Left lung (tissue), 10 donors: Measurements from ENCODE around the gene KAT2B. TPM values are rescaled to one million over a fixed set of nuclear protein-coding genes. Genes with fewer than 3 reads are reported as not detected.

ENCODE experiments used
- ATAC-seq: fragments of 200-7000 bp; cut with Tn5 transposase; one replicate; pipeline ENCODE4 v1.9.1; 2020; ENCODE audit warnings: moderate library complexity
- DNase-seq, 4 donors: peaks; one replicate each; pipeline ENCODE4 v3.0.0-alpha.2; 2013 to 2020
- H3K27ac ChIP-seq, 2 donors: fragments of 200-600 bp; sonication (generic) in 1 of 2; one replicate each; pipeline versions ENCODE4 v1.5.0 to v1.8.0; 2020 to 2021
- H3K27me3 ChIP-seq, 2 donors: fragments of 200-600 bp; sonication (generic) in 1 of 2; one replicate each; pipeline versions ENCODE4 v1.5.0 to v1.8.0; 2020 to 2021
- H3K36me3 ChIP-seq, 2 donors: fragments of 200-600 bp; sonication (generic) in 1 of 2; one replicate each; pipeline versions ENCODE4 v1.5.0 to v1.8.0; 2020 to 2021
- H3K4me1 ChIP-seq, 2 donors: fragments of 200-600 bp; one replicate each; pipeline ENCODE4 v1.8.0; 2021
- H3K4me3 ChIP-seq, 2 donors: fragments of 200-600 bp; sonication (generic) in 1 of 2; one replicate each; pipeline versions ENCODE4 v1.5.0 to v1.8.0; 2020 to 2021; ENCODE audit warnings: mild to moderate bottlenecking in 1 of 2
- H3K9me3 ChIP-seq, 2 donors: fragments of 200-600 bp; sonication (generic) in 1 of 2; one replicate each; pipeline versions ENCODE4 v1.5.0 to v1.8.0; 2020 to 2021
- CTCF ChIP-seq, 2 donors: fragments of 200-600 bp; sonication (generic) in 1 of 2; IDR thresholded peaks; one replicate each; pipeline versions ENCODE4 v1.5.0 to v1.8.0; 2021; ENCODE audit warnings: antibody characterized with exemption in 2 of 2
- intact Hi-C, 2 donors: fragments of 100-400 bp; cut with DNase I; formaldehyde crosslinking; loops; one replicate each; pipeline versions ENCODE4 v1.11.2 to v1.14.2; 2022
- polyA plus RNA-seq, 6 donors: library from polyadenylated mRNA; unstranded; fragments of 120-200 nt; gene quantifications; one replicate each; pipeline ENCODE4 v1.2.1, GENCODE V29; 2013; ENCODE audit not compliant: insufficient read length in 6 of 6
- total RNA-seq, 2 donors: library from RNA; stranded (reverse); fragmentation: NEBNext Ultra II Directional; extraction: Animal tissue kit (Norgen Biotek cat#: 25700); gene quantifications; one replicate each; pipeline ENCODE4 v1.2.1, GENCODE V29; 2021
- donor health status: DM: no; HTN: yes; CAD: no.
- donor health status: DM: no; HTN: no; CAD: no.

Gene KAT2B
- total and polyA plus RNA-seq, 8 donors: 26.1 to 48.0 (median 39.9) TPM

DNA sequence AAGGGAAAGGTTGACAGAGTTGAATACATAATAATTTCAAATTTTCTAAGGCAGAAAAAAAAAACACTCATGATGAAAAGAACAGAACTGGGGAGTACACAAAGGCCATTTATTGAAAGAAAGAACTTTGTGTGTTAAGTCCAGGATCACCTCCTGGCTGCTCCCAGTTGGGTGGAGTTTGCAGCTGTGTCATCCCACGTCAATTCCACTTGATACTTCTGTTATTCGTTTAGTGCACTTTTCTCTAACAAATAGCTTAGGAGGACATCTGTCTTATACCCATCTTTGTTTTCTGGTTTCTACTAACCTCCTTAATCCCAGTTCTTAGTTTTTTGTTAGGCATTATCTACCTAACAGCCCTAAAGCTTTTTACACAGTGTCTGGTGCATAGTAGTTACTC, 101.1 kb downstream of the KAT2B start:
- H3K4me3 ChIP-seq: no peak overlapping the region
- DNase-seq (no peak), ATAC-seq (no peak)
- H3K27ac ChIP-seq: no peak overlapping the region
- H3K36me3 ChIP-seq: peaks cover 0 to 40% of the 10 kb centered on the region in 2 donors
- no peaks in the 10 kb centered on the region for H3K4me1 ChIP-seq
- no peaks in the 10 kb centered on the region for H3K27me3 ChIP-seq
- TF ChIP-seq CTCF (IDR thresholded peaks at IDR 0.05): no peak
- no peaks in the 10 kb centered on the region for H3K9me3 ChIP-seq
- intact Hi-C loops: no loop called here

- intact Hi-C loops: no loop called here
- H3K9me3 ChIP-seq: no peaks in the 10 kb centered on the region
- peaks cover 0 to 40% of the 10 kb centered on the region in 2 donors for H3K36me3 ChIP-seq
- no peak overlapping the region for H3K4me3 ChIP-seq
- H3K27ac ChIP-seq: no peak overlapping the region
- no peaks in the 10 kb centered on the region for H3K4me1 ChIP-seq
- ATAC-seq: peak; percentile 74
- no peak for TF ChIP-seq CTCF (IDR thresholded peaks at IDR 0.05)
- DNase-seq: peak in 2 of 4 donors; percentile 81 to 86
- H3K27me3 ChIP-seq: no peaks in the 10 kb centered on the region
Observed at GRCh38 chr3:20141851-20142250, 101.6 kb downstream of the KAT2B start.

- Histone ChIP-seq H3K4me1 (no peaks in the 10 kb centered on the region), H3K36me3 (peaks cover 0 to 36% of the 10 kb centered on the region in 2 donors), H3K4me3 (no peak overlapping the region), H3K27ac (no peak overlapping the region), H3K27me3 (no peaks in the 10 kb centered on the region), H3K9me3 (no peaks in the 10 kb centered on the region)
- intact Hi-C loops: no loop called here
- ATAC-seq: no peak
- no peak for DNase-seq
- TF ChIP-seq CTCF (IDR thresholded peaks at IDR 0.05): no peak
Observed at GRCh38 chr3:20142517-20142916, 102.3 kb downstream of the KAT2B start.

- Histone ChIP-seq H3K36me3 (peaks cover 0 to 39% of the 10 kb centered on the region in 2 donors), H3K27me3 (no peaks in the 10 kb centered on the region), H3K27ac (no peak overlapping the region), H3K4me1 (no peaks in the 10 kb centered on the region), H3K9me3 (no peaks in the 10 kb centered on the region), H3K4me3 (no peak overlapping the region)
- no peak for TF ChIP-seq CTCF (IDR thresholded peaks at IDR 0.05)
- DNase-seq (no peak), ATAC-seq (no peak)
- intact Hi-C loops: no loop called here
Observed at GRCh38 chr3:20143519-20143918, 103.3 kb downstream of the KAT2B start.

DNA sequence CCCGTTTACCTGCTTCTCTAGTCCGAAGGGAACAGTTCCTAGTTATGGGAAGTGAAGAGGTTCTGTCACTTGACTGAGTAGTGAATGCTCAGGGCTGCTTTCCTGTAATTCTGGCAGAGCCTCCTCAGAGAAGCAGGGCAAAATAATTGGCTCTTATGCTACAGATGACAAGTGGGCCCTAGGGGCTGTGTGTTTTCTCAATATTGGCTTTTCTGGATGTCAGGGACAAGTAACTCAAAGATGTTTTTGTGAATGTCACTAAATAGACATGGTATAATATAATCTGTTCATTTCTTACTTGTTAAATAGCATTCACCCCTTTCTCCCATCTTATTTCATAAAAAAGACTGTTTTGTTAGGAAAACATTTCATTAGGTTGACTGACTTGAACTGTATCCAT, 105.6 kb downstream of the KAT2B start:
- no peaks in the 10 kb centered on the region for H3K27me3 ChIP-seq
- H3K36me3 ChIP-seq: peaks cover 0 to 29% of the 10 kb centered on the region in 2 donors
- no peak overlapping the region for H3K4me3 ChIP-seq
- no peaks in the 10 kb centered on the region for H3K4me1 ChIP-seq
- no peak for TF ChIP-seq CTCF (IDR thresholded peaks at IDR 0.05)
- no peak for DNase-seq
- no peaks in the 10 kb centered on the region for H3K9me3 ChIP-seq
- ATAC-seq: no peak
- H3K27ac ChIP-seq: no peak overlapping the region
- intact Hi-C loops: no loop called here
